ENCODE results near the gene TNFAIP3. TPM values are rescaled to one million over a fixed set of nuclear protein-coding genes. Genes with fewer than 3 reads are reported as not detected.

TNFAIP3 gene
- total and polyA plus RNA-seq, 2 of the 4 experiments (the other 2 are of a cell fraction), result 5.0 to 14.2 TPM

DNA sequence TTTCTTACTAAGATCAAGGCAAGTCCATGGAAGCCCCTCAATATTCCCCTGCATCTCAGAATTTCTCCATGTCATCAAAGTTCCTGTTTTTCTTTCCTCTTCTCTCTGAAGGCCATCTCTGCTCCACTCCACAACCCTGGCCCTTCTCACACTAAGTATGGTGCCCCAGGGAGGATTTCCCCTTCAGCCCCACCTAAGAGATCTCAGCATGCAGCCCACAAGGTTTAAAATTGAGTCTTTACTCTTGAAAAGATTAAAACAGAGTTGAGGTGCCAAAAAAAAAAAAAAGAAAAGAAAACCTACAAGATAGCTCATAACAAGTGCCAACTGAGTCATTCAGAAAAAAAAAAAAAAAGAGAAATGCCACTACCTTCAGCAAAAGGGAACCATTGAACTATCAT is 36.5 kb upstream of the TNFAIP3 start:
- ATAC-seq (ENCODE audit: low read depth) (no peak), DNase-seq (no peak)
- Histone ChIP-seq H2AK5ac (ENCODE audit: low read depth, low read length) (no peak overlapping the region), H2BK120ac (ENCODE audit: low read depth, low read length) (no peak overlapping the region), H4K20me1 (ENCODE audit: insufficient read depth, low read length) (no peaks in the 10 kb centered on the region), H3K9ac (ENCODE audit: low read depth, low read length) (no peak overlapping the region), H3K4me2 (ENCODE audit: low read depth, low read length) (no peak overlapping the region), H3K4ac (ENCODE audit: low read depth, low read length) (no peak overlapping the region), H2BK5ac (ENCODE audit: low read depth, low read length, poor library complexity, severe bottlenecking) (no peak overlapping the region), H3K18ac (ENCODE audit: low read depth, low read length) (no peak overlapping the region), H3K4me1 (ENCODE audit: control insufficient read depth, insufficient read depth, low read length) (no peaks in the 10 kb centered on the region), H3K56ac (ENCODE audit: extremely low read depth, insufficient read depth, low read length) (no peak overlapping the region), H4K5ac (ENCODE audit: low read depth, low read length) (no peak overlapping the region), H3K27ac (ENCODE audit: insufficient read depth, low read length) (no peak overlapping the region), H2AFZ (replicated peaks; ENCODE audit: low read length, poor library complexity) (no peak overlapping the region), H3K23ac (ENCODE audit: low read depth, low read length) (no peak overlapping the region), H3K27me3 (ENCODE audit: control insufficient read depth, insufficient read depth, low read length) (peaks cover 2% of the 10 kb centered on the region; the same call in 1 of the 2 replicates), H3K14ac (replicated peaks; ENCODE audit: low read depth, low read length) (no peak overlapping the region; the same call in 1 of the 2 replicates), H3K9me1 (ENCODE audit: insufficient read depth, low read length) (no peaks in the 10 kb centered on the region), H2BK20ac (ENCODE audit: low read depth, low read length) (no peak overlapping the region), H3K36me3 (ENCODE audit: control insufficient read depth, insufficient read depth, low read length) (no peaks in the 10 kb centered on the region), H4K8ac (ENCODE audit: low read depth in 2 of 2, low read length in 2 of 2) (no peak overlapping the region), H2BK15ac (ENCODE audit: low read depth, low read length) (no peak overlapping the region), H3K79me1 (ENCODE audit: low read depth in 1 of 2, low read length in 2 of 2) (no peaks in the 10 kb centered on the region), H3K4me3 (ENCODE audit: insufficient read depth, low read depth, low read length) (no peak overlapping the region), H2AK9ac (replicated peaks; ENCODE audit: low read depth, low read length, poor library complexity) (no peak overlapping the region), H3K9me3 (ENCODE audit: control insufficient read depth, insufficient read depth, low read length) (no peaks in the 10 kb centered on the region; the same call in 1 of the 2 replicates), H4K91ac (ENCODE audit: insufficient read depth, low read depth, low read length) (no peak overlapping the region)
- dilution Hi-C loops (cut with HindIII; ENCODE audit: low sequenced_read_pairs, unreplicated experiment), result no loop called here
- in situ Hi-C loops (cut with MboI; ENCODE audit: low sequenced_read_pairs), result loop anchor here (25.0 kb wide), 1 partner anchor 582 kb away; the partner anchor contains the start of gene HEBP2
- ChIA-PET CTCF (no interaction called here), POLR2A (ENCODE audit: unreplicated experiment) (no interaction called here)
- TF ChIP-seq RFX5 (IDR thresholded peaks at IDR 0.05; ENCODE audit: low read depth, low read length) (no peak), CHD1 (IDR thresholded peaks at IDR 0.05; ENCODE audit: low read depth, low read length) (no peak), USF2 (IDR thresholded peaks at IDR 0.05; ENCODE audit: low read depth, low read length) (no peak), RCOR1 (IDR thresholded peaks at IDR 0.05; ENCODE audit: insufficient replicate concordance, low read length) (no peak), SMC3 (IDR thresholded peaks at IDR 0.05; ENCODE audit: low read depth, low read length) (no peak), MAFK (IDR thresholded peaks at IDR 0.05; ENCODE audit: low read depth, low read length) (no peak), NFE2L2 (IDR thresholded peaks at IDR 0.05; ENCODE audit: low read depth, low read length) (no peak), FOS (IDR thresholded peaks at IDR 0.05; ENCODE audit: low read depth, low read length) (no peak), MAZ (IDR thresholded peaks at IDR 0.05; ENCODE audit: borderline replicate concordance, low read depth, low read length) (no peak), RAD21 (IDR thresholded peaks at IDR 0.05; ENCODE audit: low read length) (no peak), POLR2A (IDR thresholded peaks at IDR 0.05; ENCODE audit: low read depth, low read length) (no peak), MXI1 (IDR thresholded peaks at IDR 0.05; ENCODE audit: borderline replicate concordance, low read depth, low read length) (no peak), BHLHE40 (IDR thresholded peaks at IDR 0.05; ENCODE audit: low read depth, low read length) (no peak), CEBPB (IDR thresholded peaks at IDR 0.05; ENCODE audit: low read depth, low read length) (no peak)
- TF ChIP-seq, protein P1, sequence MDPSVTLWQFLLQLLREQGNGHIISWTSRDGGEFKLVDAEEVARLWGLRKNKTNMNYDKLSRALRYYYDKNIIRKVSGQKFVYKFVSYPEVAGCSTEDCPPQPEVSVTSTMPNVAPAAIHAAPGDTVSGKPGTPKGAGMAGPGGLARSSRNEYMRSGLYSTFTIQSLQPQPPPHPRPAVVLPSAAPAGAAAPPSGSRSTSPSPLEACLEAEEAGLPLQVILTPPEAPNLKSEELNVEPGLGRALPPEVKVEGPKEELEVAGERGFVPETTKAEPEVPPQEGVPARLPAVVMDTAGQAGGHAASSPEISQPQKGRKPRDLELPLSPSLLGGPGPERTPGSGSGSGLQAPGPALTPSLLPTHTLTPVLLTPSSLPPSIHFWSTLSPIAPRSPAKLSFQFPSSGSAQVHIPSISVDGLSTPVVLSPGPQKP (IDR thresholded peaks at IDR 0.05; ENCODE audit: borderline replicate concordance, low read depth, low read length), result no peak
- BruUV-seq (replicated peaks), result no TSS peak
- intact Hi-C loops (cut with micrococcal nuclease), result no loop called here
